Neural progenitor cell (in vitro differentiated cells): Measurements from ENCODE around the gene USP36. TPM values are rescaled to one million over a fixed set of nuclear protein-coding genes. Genes with fewer than 3 reads are reported as not detected.

Source experiments
- DNase-seq: peaks from one replicate; pipeline ENCODE4 v3.0.0-alpha.2; 2016; ENCODE audit warnings: low spot score
- H2AFZ ChIP-seq: fragments of 200-600 bp; sonication (generic); replicated peaks from 2 replicates; pipeline ENCODE4 v1.6.1; 2016; ENCODE audit warnings: antibody characterized with exemption
- H3F3A ChIP-seq: fragments of 200-600 bp; sonication (generic); 2 replicates; pipeline ENCODE4 v1.6.1; 2016; ENCODE audit warnings: antibody characterized with exemption, low read depth
- H3K27ac ChIP-seq: fragments of 200-600 bp; sonication (generic); 2 replicates; pipeline ENCODE4 v1.5.1; 2016; ENCODE audit warnings: mild to moderate bottlenecking
- H3K27me3 ChIP-seq: fragments of 200-600 bp; sonication (generic); 2 replicates; pipeline ENCODE4 v1.6.1; 2016; ENCODE audit warnings: mild to moderate bottlenecking, moderate library complexity
- H3K36me3 ChIP-seq: fragments of 200-600 bp; sonication (generic); 2 replicates; pipeline ENCODE4 v1.5.1; 2016
- H3K4me1 ChIP-seq: fragments of 200-600 bp; sonication (generic); 2 replicates; pipeline ENCODE4 v1.6.1; 2016; ENCODE audit warnings: mixed run types
- H3K4me2 ChIP-seq: fragments of 200-600 bp; sonication (generic); 2 replicates; pipeline ENCODE4 v1.6.1; 2016
- H3K4me3 ChIP-seq: fragments of 200-600 bp; sonication (generic); 2 replicates; pipeline ENCODE4 v1.5.1; 2016
- H3K79me2 ChIP-seq: fragments of 200-600 bp; sonication (generic); 2 replicates; pipeline ENCODE4 v1.6.1; 2016; ENCODE audit warnings: low read depth
- H3K9ac ChIP-seq: fragments of 200-600 bp; sonication (generic); 2 replicates; pipeline ENCODE4 v1.6.1; 2016
- H3K9me3 ChIP-seq: fragments of 200-600 bp; sonication (generic); 2 replicates; pipeline ENCODE4 v1.5.1; 2016; ENCODE audit warnings: low read depth
- H4K20me1 ChIP-seq: fragments of 200-600 bp; sonication (generic); 2 replicates; pipeline ENCODE4 v1.6.1; 2016; ENCODE audit warnings: low read depth
- H3K27ac Mint-ChIP-seq: 3 replicates; pipeline ENCODE4 v1.8.0; 2021; ENCODE audit warnings: mixed read lengths
- H3K27me3 Mint-ChIP-seq: 2 replicates; pipeline ENCODE4 v1.8.0; 2022; ENCODE audit warnings: low read depth, mild to moderate bottlenecking, inconsistent platforms, moderate library complexity, mixed read lengths; ENCODE audit not compliant: insufficient read depth
- H3K36me3 Mint-ChIP-seq: 3 replicates; pipeline ENCODE4 v1.8.0; 2021; ENCODE audit warnings: mixed read lengths
- H3K4me1 Mint-ChIP-seq: 3 replicates; pipeline ENCODE4 v1.8.0; 2021; ENCODE audit warnings: mixed read lengths
- H3K4me3 Mint-ChIP-seq: 3 replicates; pipeline ENCODE4 v1.8.0; 2021; ENCODE audit warnings: mild to moderate bottlenecking, moderate library complexity, mixed read lengths
- H3K9me3 Mint-ChIP-seq: 3 replicates; pipeline ENCODE4 v1.8.0; 2020; ENCODE audit warnings: mixed read lengths
- CTCF ChIP-seq: fragments of 200-600 bp; sonication (generic); IDR thresholded peaks from 2 replicates; pipeline ENCODE4 v1.5.1; 2017; ENCODE audit warnings: antibody characterized with exemption, mild to moderate bottlenecking
- EZH2 ChIP-seq: fragments of 200-600 bp; sonication (generic); IDR thresholded peaks from 2 replicates; pipeline ENCODE4 v1.6.1; 2017; ENCODE audit warnings: antibody characterized with exemption, mild to moderate bottlenecking, moderate library complexity
- EZH2phosphoT487 ChIP-seq: fragments of 200-600 bp; sonication (generic); IDR thresholded peaks from 2 replicates; pipeline ENCODE4 v1.6.1; 2017; ENCODE audit warnings: antibody characterized with exemption
- total RNA-seq: library from RNA; depleted of rRNA; stranded (reverse); fragments of >200 nt; gene quantifications from 2 replicates; pipeline ENCODE4 v1.2.3, GENCODE V29; 2015; ENCODE audit warnings: low replicate concordance

Gene USP36
- total RNA-seq, 1 donor from 2014 or later, result 16.6 TPM

- Histone ChIP-seq H3K9ac (no peak overlapping the region), H3K27me3 (no peaks in the 10 kb centered on the region), H3F3A (no peaks in the 10 kb centered on the region), H4K20me1 (no peaks in the 10 kb centered on the region), H3K9me3 (no peaks in the 10 kb centered on the region), H3K4me2 (no peak overlapping the region), H3K4me3 (no peak overlapping the region), H3K4me1 (peaks cover 7% of the 10 kb centered on the region), H3K27ac (no peak overlapping the region), H3K79me2 (no peaks in the 10 kb centered on the region), H3K36me3 (no peaks in the 10 kb centered on the region), H2AFZ (no peak overlapping the region)
- Mint-ChIP-seq H3K36me3 (peaks cover 13% of the 10 kb centered on the region), H3K4me1 (peaks cover 15% of the 10 kb centered on the region), H3K27ac (no peak overlapping the region), H3K9me3 (no peaks in the 10 kb centered on the region), H3K27me3 (peaks cover 9% of the 10 kb centered on the region), H3K4me3 (no peak overlapping the region)
- DNase-seq, result no peak
- TF ChIP-seq EZH2, result no peak
- TF ChIP-seq EZH2phosphoT487, result no peak
- no peak for TF ChIP-seq CTCF
Observed at GRCh38 chr17:78793968-78794367, 46.6 kb downstream of the USP36 start.

- Histone ChIP-seq H3K9ac (no peak overlapping the region), H3K79me2 (no peaks in the 10 kb centered on the region), H3K9me3 (no peaks in the 10 kb centered on the region), H3K27me3 (no peaks in the 10 kb centered on the region), H3K27ac (no peak overlapping the region), H3K4me1 (peaks cover 7% of the 10 kb centered on the region), H3K36me3 (no peaks in the 10 kb centered on the region), H2AFZ (no peak overlapping the region), H3K4me3 (no peak overlapping the region), H3K4me2 (no peak overlapping the region), H3F3A (no peaks in the 10 kb centered on the region), H4K20me1 (no peaks in the 10 kb centered on the region)
- H3K27me3 Mint-ChIP-seq, result peaks cover 7% of the 10 kb centered on the region
- TF ChIP-seq CTCF (no peak), EZH2 (no peak), EZH2phosphoT487 (no peak)
- H3K4me3 Mint-ChIP-seq, result no peak overlapping the region
- peaks cover 9% of the 10 kb centered on the region for H3K36me3 Mint-ChIP-seq
- DNase-seq, result no peak
- H3K9me3 Mint-ChIP-seq, result no peaks in the 10 kb centered on the region
- H3K27ac Mint-ChIP-seq, result no peak overlapping the region
- peaks cover 15% of the 10 kb centered on the region for H3K4me1 Mint-ChIP-seq
Observed at GRCh38 chr17:78793415-78793814, 47.2 kb downstream of the USP36 start.

- Histone ChIP-seq H3K27me3 (no peaks in the 10 kb centered on the region), H3K27ac (no peak overlapping the region), H3K79me2 (no peaks in the 10 kb centered on the region), H3K4me2 (no peak overlapping the region), H3K4me1 (peaks cover 7% of the 10 kb centered on the region), H3K36me3 (no peaks in the 10 kb centered on the region), H4K20me1 (no peaks in the 10 kb centered on the region), H2AFZ (no peak overlapping the region), H3K4me3 (no peak overlapping the region), H3K9me3 (no peaks in the 10 kb centered on the region), H3K9ac (no peak overlapping the region), H3F3A (no peaks in the 10 kb centered on the region)
- peaks cover 6% of the 10 kb centered on the region for H3K27me3 Mint-ChIP-seq
- H3K27ac Mint-ChIP-seq, result peak overlapping the region; percentile 6
- peaks cover 15% of the 10 kb centered on the region for H3K4me1 Mint-ChIP-seq
- no peaks in the 10 kb centered on the region for H3K9me3 Mint-ChIP-seq
- H3K4me3 Mint-ChIP-seq, result no peak overlapping the region
- no peak for DNase-seq
- TF ChIP-seq CTCF (no peak), EZH2 (no peak), EZH2phosphoT487 (no peak)
- peaks cover 11% of the 10 kb centered on the region for H3K36me3 Mint-ChIP-seq
Observed at GRCh38 chr17:78791840-78792709, 48.5 kb downstream of the USP36 start.
